HCT116 (cell line): ENCODE results near the gene CASR.

Source experiments
- ATF3 ChIP-seq: IDR thresholded peaks from 2 replicates; pipeline ENCODE4 v1.6.1; 2012
- CTCF ChIP-seq, 3 experiments: fragments of 200-600 bp in 1 of 3; sonication (generic) in 1 of 3; IDR thresholded peaks in 2 of 3; conservative IDR thresholded peaks in 1 of 3; 2 replicates each; pipeline ENCODE4 v1.5.1; 2012 to 2017; ENCODE audit warnings: low read depth in 2 of 3, low read length in 2 of 3, antibody characterized with exemption in 1 of 3, borderline replicate concordance in 1 of 3, control low read depth in 1 of 3, mild to moderate bottlenecking in 1 of 3, mixed read lengths in 1 of 3, mixed run types in 1 of 3, moderate library complexity in 1 of 3; ENCODE audit not compliant: insufficient read depth in 1 of 3
- EZH2 ChIP-seq: fragments of 200-600 bp; sonication (generic); IDR thresholded peaks from 2 replicates; pipeline ENCODE4 v1.6.1; 2017; ENCODE audit warnings: antibody characterized with exemption, mixed run types
- EZH2phosphoT487 ChIP-seq: fragments of 200-600 bp; IDR thresholded peaks from 2 replicates; pipeline ENCODE4 v1.6.1; 2018; ENCODE audit warnings: antibody characterized with exemption, borderline replicate concordance
- MAX ChIP-seq: IDR thresholded peaks from 2 replicates; pipeline ENCODE4 v1.6.1; 2012
- POLR2AphosphoS5 ChIP-seq: IDR thresholded peaks from 2 replicates; pipeline ENCODE4 v1.6.1; 2011; ENCODE audit warnings: mild to moderate bottlenecking, low read depth, low read length, moderate library complexity
- RAD21 ChIP-seq: IDR thresholded peaks from 2 replicates; pipeline ENCODE4 v1.6.1; 2012; ENCODE audit warnings: low read depth, mild to moderate bottlenecking

GRCh38 chr3:122255757-122256439 lies 72.4 kb downstream of the CASR start:
- no peak for TF ChIP-seq EZH2phosphoT487
- TF ChIP-seq MAX: no peak
- no peak for TF ChIP-seq CTCF (IDR thresholded peaks at IDR 0.05 in 2 of 3, conservative IDR thresholded peaks at IDR 0.05 in 1 of 3; ENCODE audit: borderline replicate concordance in 1 of 3, insufficient read depth in 1 of 3, low read depth in 2 of 3, low read length in 2 of 3)
- no peak for TF ChIP-seq RAD21
- TF ChIP-seq ATF3: no peak
- TF ChIP-seq POLR2AphosphoS5: no peak
- no peak for TF ChIP-seq EZH2
